H9 (cell line): ENCODE measurements around the gene ANKHD1. TPM values are rescaled to one million over a fixed set of nuclear protein-coding genes. Genes with fewer than 3 reads are reported as not detected.

ENCODE experiments used
- DNase-seq: peaks from one replicate; pipeline ENCODE4 v3.0.0-alpha.2; 2017
- H2AFZ ChIP-seq: one replicate; pipeline ENCODE4 v1.6.1; 2013; ENCODE audit warnings: mild to moderate bottlenecking, low read length, control low read depth, moderate library complexity
- H2AK5ac ChIP-seq: 2 replicates; pipeline ENCODE4 v1.6.1; 2013; ENCODE audit warnings: low read length, control low read depth, mixed read lengths; ENCODE audit not compliant: insufficient read length
- H2BK120ac ChIP-seq: one replicate; pipeline ENCODE4 v1.6.1; 2013; ENCODE audit warnings: low read depth, mild to moderate bottlenecking, low read length, control low read depth, inconsistent platforms; ENCODE audit not compliant: poor library complexity, severe bottlenecking
- H2BK12ac ChIP-seq: 2 replicates; pipeline ENCODE4 v1.6.1; 2013; ENCODE audit warnings: low read length, control low read depth, mixed read lengths, low read depth; ENCODE audit not compliant: insufficient read length
- H2BK15ac ChIP-seq: 2 replicates; pipeline ENCODE4 v1.6.1; 2013; ENCODE audit warnings: low read depth, low read length, control low read depth
- H2BK20ac ChIP-seq: one replicate; pipeline ENCODE4 v1.6.1; 2013; ENCODE audit warnings: low read depth, mild to moderate bottlenecking, low read length, control low read depth, inconsistent platforms; ENCODE audit not compliant: poor library complexity, severe bottlenecking
- H2BK5ac ChIP-seq: 2 replicates; pipeline ENCODE4 v1.6.1; 2013; ENCODE audit warnings: low read length, control low read depth, mixed read lengths; ENCODE audit not compliant: insufficient read length
- H3K14ac ChIP-seq: 2 replicates; pipeline ENCODE4 v1.6.1; 2013; ENCODE audit warnings: low read length, control low read depth; ENCODE audit not compliant: insufficient read depth
- H3K18ac ChIP-seq: 2 replicates; pipeline ENCODE4 v1.6.1; 2013; ENCODE audit warnings: low read depth, mild to moderate bottlenecking, mixed read lengths, low read length, control low read depth; ENCODE audit not compliant: insufficient read length
- H3K23ac ChIP-seq: 2 replicates; pipeline ENCODE4 v1.6.1; 2013; ENCODE audit warnings: low read length, control low read depth, mixed read lengths, low read depth; ENCODE audit not compliant: insufficient read length
- H3K23me2 ChIP-seq: 2 replicates; pipeline ENCODE4 v1.6.1; 2013; ENCODE audit warnings: low read depth, mild to moderate bottlenecking, mixed read lengths, low read length, control low read depth; ENCODE audit not compliant: insufficient read length, poor library complexity, severe bottlenecking
- H3K27ac ChIP-seq: 2 replicates; pipeline ENCODE4 v1.5.1; 2013; ENCODE audit warnings: low read length, control low read depth, mixed read lengths, low read depth; ENCODE audit not compliant: insufficient read length
- H3K27me3 ChIP-seq: 2 replicates; pipeline ENCODE4 v1.6.1; 2013; ENCODE audit warnings: low read length, control low read depth, inconsistent platforms; ENCODE audit not compliant: insufficient read depth
- H3K4ac ChIP-seq: 2 replicates; pipeline ENCODE4 v1.6.1; 2013; ENCODE audit warnings: low read depth, mild to moderate bottlenecking, control low read depth, inconsistent platforms, low read length, moderate library complexity
- H3K4me1 ChIP-seq: 2 replicates; pipeline ENCODE4 v1.6.1; 2013; ENCODE audit warnings: low read length, control low read depth, inconsistent platforms; ENCODE audit not compliant: insufficient read depth
- H3K4me2 ChIP-seq: 2 replicates; pipeline ENCODE4 v1.6.1; 2013; ENCODE audit warnings: low read length, control low read depth, mixed read lengths; ENCODE audit not compliant: insufficient read length, insufficient read depth
- H3K56ac ChIP-seq: 2 replicates; pipeline ENCODE4 v1.6.1; 2013; ENCODE audit warnings: low read depth, mild to moderate bottlenecking, mixed read lengths, low read length, control low read depth; ENCODE audit not compliant: insufficient read length
- H3K79me1 ChIP-seq: 2 replicates; pipeline ENCODE4 v1.6.1; 2013; ENCODE audit warnings: low read depth, mild to moderate bottlenecking, moderate library complexity, low read length, control low read depth, inconsistent platforms; ENCODE audit not compliant: insufficient read depth, poor library complexity, severe bottlenecking
- H3K79me2 ChIP-seq: 2 replicates; pipeline ENCODE4 v1.6.1; 2013; ENCODE audit warnings: low read length, control low read depth, inconsistent platforms; ENCODE audit not compliant: insufficient read depth
- H3K9ac ChIP-seq: 2 replicates; pipeline ENCODE4 v1.6.1; 2013; ENCODE audit warnings: low read length, control low read depth, mixed read lengths; ENCODE audit not compliant: insufficient read length; ENCODE audit errors: extremely low read depth
- H3K9me3 ChIP-seq: one replicate; pipeline ENCODE4 v1.6.1; 2013; ENCODE audit warnings: low read depth, low read length, inconsistent platforms; ENCODE audit not compliant: control insufficient read depth
- H3T11ph ChIP-seq: one replicate; pipeline ENCODE4 v1.6.1; 2013; ENCODE audit warnings: mild to moderate bottlenecking, low read length, control low read depth, inconsistent platforms
- H4K20me1 ChIP-seq: one replicate; pipeline ENCODE4 v1.6.1; 2013; ENCODE audit not compliant: control insufficient read depth, insufficient read length, insufficient read depth
- H4K5ac ChIP-seq: 2 replicates; pipeline ENCODE4 v1.6.1; 2013; ENCODE audit warnings: low read depth, mild to moderate bottlenecking, mixed read lengths, low read length, control low read depth; ENCODE audit not compliant: insufficient read length
- H4K8ac ChIP-seq: replicated peaks from 2 replicates; pipeline ENCODE4 v1.6.1; 2013; ENCODE audit warnings: low read length, control low read depth, mixed read lengths, low read depth; ENCODE audit not compliant: insufficient read length
- H4K91ac ChIP-seq: 2 replicates; pipeline ENCODE4 v1.6.1; 2013; ENCODE audit warnings: low read depth, mild to moderate bottlenecking, moderate library complexity, mixed read lengths, low read length, control low read depth; ENCODE audit not compliant: insufficient read length
- H3K27ac Mint-ChIP-seq, 3 experiments: 2 replicates in 2 of 3; 3 replicates in 1 of 3; pipeline ENCODE4 v1.8.0; 2020 to 2021; ENCODE audit warnings: mixed read lengths in 3 of 3, mild to moderate bottlenecking in 1 of 3, moderate library complexity in 1 of 3
- H3K27me3 Mint-ChIP-seq: 2 replicates; pipeline ENCODE4 v1.8.0; 2021; ENCODE audit warnings: low read depth, mild to moderate bottlenecking, moderate library complexity, mixed read lengths
- H3K36me3 Mint-ChIP-seq, 3 experiments: 2 replicates in 2 of 3; 3 replicates in 1 of 3; pipeline ENCODE4 v1.8.0; 2020 to 2021; ENCODE audit warnings: low read depth in 3 of 3, mixed read lengths in 3 of 3; ENCODE audit not compliant: insufficient read depth in 1 of 3
- H3K4me1 Mint-ChIP-seq, 2 experiments: 2 replicates each; pipeline ENCODE4 v1.8.0; 2020; ENCODE audit warnings: mixed read lengths in 2 of 2
- H3K4me3 Mint-ChIP-seq, 2 experiments: 2 replicates in 1 of 2; 3 replicates in 1 of 2; pipeline ENCODE4 v1.8.0; 2020 to 2021; ENCODE audit warnings: mild to moderate bottlenecking in 2 of 2, mixed read lengths in 2 of 2, moderate library complexity in 1 of 2
- H3K9me3 Mint-ChIP-seq, 2 experiments: 2 replicates in 1 of 2; 3 replicates in 1 of 2; pipeline ENCODE4 v1.8.0; 2020; ENCODE audit warnings: mild to moderate bottlenecking in 2 of 2, mixed read lengths in 2 of 2, moderate library complexity in 1 of 2
- WGBS: extraction: QIAGEN DNeasy Blood & Tissue Kit; methylation state at CpG from one replicate; pipeline ENCODE4 v1.1.7; 2013; ENCODE audit warnings: missing lambda C conversion rate, low lambda C conversion rate, mixed read lengths; ENCODE audit not compliant: insufficient read length; ENCODE audit errors: extremely low coverage; 5-methylcytosine and 5-hydroxymethylcytosine counted together
- total RNA-seq: library from RNA; stranded (reverse); gene quantifications from 2 replicates; pipeline ENCODE4 v1.2.1, GENCODE V29; 2021
- TF ChIP-seq, protein P1 (sequence below): fragments of 200-600 bp; sonication (generic); conservative IDR thresholded peaks from 3 replicates; pipeline ENCODE4 v1.8.0; 2021; ENCODE audit warnings: antibody characterized with exemption, mild to moderate bottlenecking

The ANKHD1 gene
- total RNA-seq, 1 experiment from 2014 or later: 105 TPM

DNA sequence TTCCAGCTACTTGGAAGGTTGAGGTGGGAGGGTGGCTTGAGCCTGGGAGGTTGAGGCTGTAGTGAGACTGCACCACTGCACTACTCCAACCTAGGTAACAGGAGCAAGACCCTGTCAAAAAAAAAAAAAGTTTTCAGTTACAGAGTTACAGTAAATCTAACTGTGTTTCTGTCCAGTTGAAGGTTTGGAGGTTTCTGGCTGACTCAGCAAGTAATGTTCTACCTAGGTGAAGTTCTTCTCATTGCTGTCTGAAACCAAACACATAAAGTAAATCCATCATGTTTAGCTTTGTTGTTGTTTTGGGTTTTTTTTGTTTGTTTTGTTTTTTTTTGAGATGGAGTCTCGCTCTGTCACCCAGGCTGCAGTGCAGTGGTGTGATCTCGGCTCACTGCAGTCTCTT, 7.9 kb upstream of the ANKHD1 start:
- H3K27ac Mint-ChIP-seq: no peak overlapping the region
- Histone ChIP-seq H4K91ac (no peak overlapping the region), H2BK15ac (no peak overlapping the region), H3K23me2 (no peaks in the 10 kb centered on the region), H2AK5ac (no peak overlapping the region), H3K18ac (no peak overlapping the region), H3K79me1 (no peaks in the 10 kb centered on the region), H3K9ac (no peak overlapping the region), H2BK5ac (no peak overlapping the region), H3K56ac (no peak overlapping the region), H3K23ac (no peak overlapping the region), H3K14ac (no peak overlapping the region), H4K20me1 (no peaks in the 10 kb centered on the region), H3T11ph (no peak overlapping the region), H3K27me3 (no peaks in the 10 kb centered on the region), H2AFZ (no peak overlapping the region), H3K4ac (no peak overlapping the region), H4K8ac (no peak overlapping the region), H3K27ac (no peak overlapping the region), H2BK12ac (no peak overlapping the region), H3K4me1 (no peaks in the 10 kb centered on the region), H4K5ac (no peak overlapping the region), H3K4me2 (no peak overlapping the region), H2BK20ac (no peak overlapping the region), H3K9me3 (no peaks in the 10 kb centered on the region), H2BK120ac (no peak overlapping the region), H3K79me2 (no peaks in the 10 kb centered on the region)
- DNase-seq: no peak
- H3K4me3 Mint-ChIP-seq: no peak overlapping the region
- H3K9me3 Mint-ChIP-seq: no peaks in the 10 kb centered on the region
- peaks cover 5% of the 10 kb centered on the region in 2 experiments for H3K4me1 Mint-ChIP-seq
- H3K36me3 Mint-ChIP-seq: no peaks in the 10 kb centered on the region
- TF ChIP-seq, protein P1, sequence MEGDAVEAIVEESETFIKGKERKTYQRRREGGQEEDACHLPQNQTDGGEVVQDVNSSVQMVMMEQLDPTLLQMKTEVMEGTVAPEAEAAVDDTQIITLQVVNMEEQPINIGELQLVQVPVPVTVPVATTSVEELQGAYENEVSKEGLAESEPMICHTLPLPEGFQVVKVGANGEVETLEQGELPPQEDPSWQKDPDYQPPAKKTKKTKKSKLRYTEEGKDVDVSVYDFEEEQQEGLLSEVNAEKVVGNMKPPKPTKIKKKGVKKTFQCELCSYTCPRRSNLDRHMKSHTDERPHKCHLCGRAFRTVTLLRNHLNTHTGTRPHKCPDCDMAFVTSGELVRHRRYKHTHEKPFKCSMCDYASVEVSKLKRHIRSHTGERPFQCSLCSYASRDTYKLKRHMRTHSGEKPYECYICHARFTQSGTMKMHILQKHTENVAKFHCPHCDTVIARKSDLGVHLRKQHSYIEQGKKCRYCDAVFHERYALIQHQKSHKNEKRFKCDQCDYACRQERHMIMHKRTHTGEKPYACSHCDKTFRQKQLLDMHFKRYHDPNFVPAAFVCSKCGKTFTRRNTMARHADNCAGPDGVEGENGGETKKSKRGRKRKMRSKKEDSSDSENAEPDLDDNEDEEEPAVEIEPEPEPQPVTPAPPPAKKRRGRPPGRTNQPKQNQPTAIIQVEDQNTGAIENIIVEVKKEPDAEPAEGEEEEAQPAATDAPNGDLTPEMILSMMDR: no peak
- H3K27me3 Mint-ChIP-seq: no peaks in the 10 kb centered on the region
- WGBS: no CpG with 5 or more reads among the region's 2 CpGs
